MCF 10A (cell line): Measurements from ENCODE around the gene PIAS2. TPM values are rescaled to one million over a fixed set of nuclear protein-coding genes. Genes with fewer than 3 reads are reported as not detected.

Experiments used
- BruUV-seq: library from RNA; stranded (reverse); fragments of 400-500 nt; replicated peaks from 2 replicates; lab custom pipeline; 2021; lab: Mats Ljungman, UMichigan
- CTCF ChIA-PET: fragments of 300-600 bp; sonication (Branson Sonifier 250); formaldehyde crosslinking; extraction: SDS; loops from one replicate; lab custom pipeline; 2021; ENCODE audit warnings: antibody characterized with exemption, inconsistent platforms; lab: Yijun Ruan, JAX
- POLR2A ChIA-PET: fragments of 300-600, 350-650 bp; sonication (Branson Sonifier 250); formaldehyde crosslinking; extraction: SDS; loops from one replicate; lab custom pipeline; 2020; ENCODE audit warnings: antibody characterized with exemption, inconsistent platforms; lab: Yijun Ruan, JAX
- DNase-seq: peaks from one replicate; pipeline ENCODE4 v3.0.0-alpha.2; 2018; ENCODE audit not compliant: unreplicated experiment
- H3K27ac Mint-ChIP-seq: one replicate; pipeline ENCODE4 v1.8.0; 2022; ENCODE audit warnings: mild to moderate bottlenecking, low read depth, mixed read lengths; ENCODE audit not compliant: unreplicated experiment
- H3K27me3 Mint-ChIP-seq: one replicate; pipeline ENCODE4 v1.8.0; 2022; ENCODE audit warnings: mixed read lengths; ENCODE audit not compliant: insufficient read depth, unreplicated experiment
- H3K36me3 Mint-ChIP-seq: one replicate; pipeline ENCODE4 v1.8.0; 2022; ENCODE audit warnings: mild to moderate bottlenecking, moderate library complexity, mixed read lengths; ENCODE audit not compliant: insufficient read depth, unreplicated experiment
- H3K4me1 Mint-ChIP-seq: one replicate; pipeline ENCODE4 v1.8.0; 2022; ENCODE audit warnings: mixed read lengths; ENCODE audit not compliant: insufficient read depth, unreplicated experiment
- H3K4me3 Mint-ChIP-seq: one replicate; pipeline ENCODE4 v1.8.0; 2022; ENCODE audit warnings: mild to moderate bottlenecking, moderate library complexity, mixed read lengths; ENCODE audit not compliant: unreplicated experiment
- H3K9me3 Mint-ChIP-seq: one replicate; pipeline ENCODE4 v1.8.0; 2022; ENCODE audit warnings: mixed read lengths; ENCODE audit not compliant: unreplicated experiment
- intact Hi-C: fragments of 100-400 bp; cut with micrococcal nuclease; formaldehyde crosslinking; loops from 2 replicates; pipeline ENCODE4 v1.14.1; 2022
- total RNA-seq: library from RNA; stranded (reverse); gene quantifications from 2 replicates; pipeline ENCODE4 v1.2.3, GENCODE V29; 2022
- TF ChIP-seq, protein P1 (sequence below): fragments of 200-600 bp; IDR thresholded peaks from one replicate; pipeline ENCODE4 v1.8.0; 2022; ENCODE audit warnings: antibody characterized with exemption, mild to moderate bottlenecking; ENCODE audit not compliant: unreplicated experiment

The PIAS2 gene
- total RNA-seq, 1 experiment from 2014 or later: 28.2 TPM

DNA sequence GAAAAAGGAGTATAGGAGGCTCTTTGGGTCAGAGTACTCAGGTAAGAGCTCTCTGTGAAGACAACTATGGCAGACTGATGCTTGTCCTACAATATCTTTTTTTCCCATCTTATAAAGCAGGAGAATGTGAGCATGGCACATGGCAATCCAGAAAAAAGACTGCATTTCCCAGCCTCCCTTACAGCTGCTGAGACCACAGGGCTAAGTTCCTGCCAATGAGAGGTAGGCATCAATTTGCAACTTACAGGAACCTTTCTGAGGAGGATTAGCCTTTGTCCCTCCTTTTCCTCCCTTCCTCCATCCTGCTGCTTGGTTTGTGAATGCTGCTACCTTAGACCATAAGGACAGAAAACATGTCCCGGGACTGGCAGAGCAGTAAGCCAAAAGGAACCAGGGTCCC lies 122.7 kb downstream of the PIAS2 start:
- ChIA-PET POLR2A (interaction anchor here (1.0 kb wide), 1 partner anchor 26 kb away, joined by 3 read pairs; no protein-coding TSS in a partner anchor), CTCF (no interaction called here)
- Mint-ChIP-seq H3K27me3 (no peaks in the 10 kb centered on the region), H3K36me3 (no peaks in the 10 kb centered on the region), H3K4me1 (no peaks in the 10 kb centered on the region), H3K4me3 (no peak overlapping the region), H3K27ac (no peak overlapping the region), H3K9me3 (no peaks in the 10 kb centered on the region)
- no peak for DNase-seq
- TF ChIP-seq, protein P1, sequence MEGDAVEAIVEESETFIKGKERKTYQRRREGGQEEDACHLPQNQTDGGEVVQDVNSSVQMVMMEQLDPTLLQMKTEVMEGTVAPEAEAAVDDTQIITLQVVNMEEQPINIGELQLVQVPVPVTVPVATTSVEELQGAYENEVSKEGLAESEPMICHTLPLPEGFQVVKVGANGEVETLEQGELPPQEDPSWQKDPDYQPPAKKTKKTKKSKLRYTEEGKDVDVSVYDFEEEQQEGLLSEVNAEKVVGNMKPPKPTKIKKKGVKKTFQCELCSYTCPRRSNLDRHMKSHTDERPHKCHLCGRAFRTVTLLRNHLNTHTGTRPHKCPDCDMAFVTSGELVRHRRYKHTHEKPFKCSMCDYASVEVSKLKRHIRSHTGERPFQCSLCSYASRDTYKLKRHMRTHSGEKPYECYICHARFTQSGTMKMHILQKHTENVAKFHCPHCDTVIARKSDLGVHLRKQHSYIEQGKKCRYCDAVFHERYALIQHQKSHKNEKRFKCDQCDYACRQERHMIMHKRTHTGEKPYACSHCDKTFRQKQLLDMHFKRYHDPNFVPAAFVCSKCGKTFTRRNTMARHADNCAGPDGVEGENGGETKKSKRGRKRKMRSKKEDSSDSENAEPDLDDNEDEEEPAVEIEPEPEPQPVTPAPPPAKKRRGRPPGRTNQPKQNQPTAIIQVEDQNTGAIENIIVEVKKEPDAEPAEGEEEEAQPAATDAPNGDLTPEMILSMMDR: no peak
- intact Hi-C loops: no loop called here
- BruUV-seq: no TSS peak

DNA sequence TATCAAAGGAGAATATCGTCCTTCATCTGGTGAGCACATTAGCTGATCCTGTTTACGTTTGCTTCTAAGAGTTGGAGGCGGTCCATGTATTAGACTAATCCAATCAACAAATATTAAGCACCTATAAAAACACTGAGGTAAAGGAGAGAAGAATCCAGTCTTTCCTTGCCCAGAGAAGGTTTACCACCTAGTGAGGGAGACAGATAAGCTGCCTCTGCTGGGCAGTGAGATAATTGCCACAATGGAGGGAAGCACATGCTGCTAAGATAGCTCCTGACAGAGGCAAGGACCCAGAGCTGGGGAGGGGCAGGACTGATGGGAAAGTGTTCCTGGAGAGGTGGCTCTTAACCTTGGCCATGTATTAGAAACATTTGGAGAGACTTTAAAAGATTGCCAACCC lies 123.7 kb downstream of the PIAS2 start:
- peak; percentile 3 for DNase-seq

DNA sequence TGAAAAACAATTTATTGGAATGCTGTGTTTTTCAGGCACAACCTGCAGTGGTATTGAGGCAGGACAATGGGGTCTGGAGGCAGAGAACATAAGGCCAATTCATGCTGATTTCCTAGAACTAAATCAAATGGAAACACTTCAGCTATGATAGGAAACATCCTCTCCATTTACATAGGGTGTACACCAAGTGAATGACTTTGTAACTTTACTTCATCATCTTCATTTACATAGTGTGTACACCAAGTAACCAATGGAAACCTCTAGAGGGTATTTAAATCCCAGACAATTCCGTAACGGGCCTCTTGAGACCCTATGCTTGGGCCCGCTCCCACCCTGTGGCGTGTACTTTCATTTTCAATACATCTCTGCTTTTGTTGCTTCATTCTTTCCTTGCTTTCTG lies 128.2 kb downstream of the PIAS2 start:
- BruUV-seq: no TSS peak
- ChIA-PET CTCF (no interaction called here), POLR2A (no interaction called here)
- Mint-ChIP-seq H3K4me3 (no peak overlapping the region), H3K4me1 (no peaks in the 10 kb centered on the region), H3K27ac (no peak overlapping the region), H3K27me3 (no peaks in the 10 kb centered on the region), H3K36me3 (no peaks in the 10 kb centered on the region), H3K9me3 (peaks cover 7% of the 10 kb centered on the region)
- TF ChIP-seq, protein P1: no peak
- DNase-seq: no peak
- intact Hi-C loops: no loop called here

More for the DNA sequence above, 123.7 kb downstream of the PIAS2 start:
- no peaks in the 10 kb centered on the region for H3K9me3 Mint-ChIP-seq
- ChIA-PET POLR2A (no interaction called here), CTCF (interaction anchor here (0.7 kb wide), 1 partner anchor 495 kb away, joined by 3 read pairs; no protein-coding TSS in a partner anchor)
- intact Hi-C loops: no loop called here
- BruUV-seq: no TSS peak
- no peak overlapping the region for H3K4me3 Mint-ChIP-seq
- TF ChIP-seq, protein P1: no peak
- no peaks in the 10 kb centered on the region for H3K4me1 Mint-ChIP-seq
- H3K27me3 Mint-ChIP-seq: no peaks in the 10 kb centered on the region
- no peaks in the 10 kb centered on the region for H3K36me3 Mint-ChIP-seq
- H3K27ac Mint-ChIP-seq: no peak overlapping the region

DNA sequence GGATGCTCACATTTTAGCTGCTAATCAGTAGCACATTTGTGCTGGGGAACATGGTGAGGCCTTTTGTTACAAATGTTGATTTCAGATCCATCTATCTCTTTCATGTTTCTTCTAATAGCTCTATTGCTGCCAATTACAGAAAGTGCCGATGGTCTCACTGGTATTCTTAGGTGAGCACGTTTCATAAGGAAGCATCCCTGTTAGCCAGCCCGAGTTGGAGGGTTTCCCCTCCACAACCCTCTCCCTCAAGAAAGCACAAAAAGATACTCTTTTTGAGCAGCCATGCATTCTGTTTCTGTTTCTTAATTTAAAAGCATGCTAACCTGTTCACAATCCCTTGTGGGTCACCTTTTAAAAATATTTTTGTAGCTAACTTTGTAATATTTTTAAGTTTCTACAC lies 129.6 kb downstream of the PIAS2 start:
- BruUV-seq: no TSS peak
- intact Hi-C loops: no loop called here
- H3K36me3 Mint-ChIP-seq: no peaks in the 10 kb centered on the region
- no peak for DNase-seq
- H3K27ac Mint-ChIP-seq: no peak overlapping the region
- TF ChIP-seq, protein P1: no peak
- ChIA-PET POLR2A (no interaction called here), CTCF (interaction anchor here (1.4 kb wide), 1 partner anchor 130 kb away, joined by 3 read pairs; no protein-coding TSS in a partner anchor)
- no peaks in the 10 kb centered on the region for H3K4me1 Mint-ChIP-seq
- H3K9me3 Mint-ChIP-seq: peaks cover 7% of the 10 kb centered on the region
- H3K4me3 Mint-ChIP-seq: no peak overlapping the region
- no peaks in the 10 kb centered on the region for H3K27me3 Mint-ChIP-seq
